GOT3 (cell line): ENCODE data around the gene CLCN7.

Experiments
- DNase-seq: peaks from one replicate; lab custom pipeline; 2025; ENCODE audit warnings: mixed read lengths; lab: John Stamatoyannopoulos, UW

Gene CLCN7

DNA sequence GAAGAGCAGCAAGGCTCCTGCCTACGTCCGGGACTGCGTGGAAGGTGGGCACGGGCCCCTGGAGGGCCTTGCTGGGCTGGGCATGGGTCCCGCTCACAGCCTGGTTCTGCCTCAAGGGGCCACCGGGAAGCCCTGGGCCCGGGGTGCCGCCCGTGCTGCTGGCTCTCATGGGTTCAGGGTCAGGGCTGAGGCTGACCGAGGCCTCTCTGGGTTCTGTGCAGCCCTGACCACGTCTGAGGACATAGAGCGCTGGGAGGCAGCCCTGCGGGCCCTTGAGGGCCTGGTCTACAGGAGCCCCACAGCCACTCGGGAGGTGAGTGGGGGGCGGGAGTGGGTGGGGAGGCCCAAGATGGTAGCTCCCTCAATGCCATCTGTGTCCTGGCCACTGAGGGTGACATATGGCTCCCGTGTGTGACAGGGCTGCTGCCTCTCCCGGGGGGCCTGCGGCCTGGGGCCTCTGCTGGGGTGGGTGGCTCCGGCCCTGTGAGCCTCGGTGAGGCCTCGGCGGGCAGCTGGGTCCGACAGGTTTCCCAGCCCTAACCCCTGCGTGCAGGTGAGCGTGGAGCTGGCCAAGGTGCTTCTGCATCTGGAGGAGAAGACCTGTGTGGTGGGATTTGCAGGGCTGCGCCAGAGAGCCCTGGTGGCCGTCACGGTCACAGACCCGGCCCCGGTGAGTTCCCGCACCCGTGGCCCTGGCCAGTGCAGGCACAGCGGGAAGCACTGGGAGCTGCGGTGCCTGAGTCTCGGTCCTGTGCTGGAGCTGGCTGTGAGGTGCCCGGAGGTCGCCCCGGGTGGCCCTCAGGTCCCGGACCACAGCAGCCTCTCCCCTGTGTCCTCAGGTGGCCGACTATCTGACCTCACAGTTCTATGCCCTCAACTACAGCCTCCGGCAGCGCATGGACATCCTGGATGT lies 27.5 kb upstream of the CLCN7 start:
- DNase-seq = no peak

DNA sequence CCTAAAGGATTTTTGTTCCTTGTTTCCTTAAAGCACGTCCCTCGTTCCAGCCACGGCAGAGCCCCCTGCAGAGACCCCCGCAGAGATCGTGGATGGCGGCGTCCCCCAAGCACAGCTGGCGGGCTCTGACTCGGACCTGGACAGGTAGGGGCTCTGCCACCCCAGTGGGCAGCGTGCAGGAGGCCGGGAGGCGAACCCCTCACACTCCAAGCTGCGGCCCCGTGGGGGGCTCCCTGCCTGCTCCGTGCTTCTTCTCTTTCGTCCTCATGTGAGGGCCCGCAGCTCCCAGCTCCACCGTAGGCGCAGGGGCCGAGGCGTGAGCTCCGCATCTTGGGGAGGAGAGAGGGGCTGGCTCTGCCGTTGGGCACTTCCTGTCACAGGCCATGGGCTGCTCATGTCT lies 26.8 kb upstream of the CLCN7 start:
- DNase-seq = no peak

DNA sequence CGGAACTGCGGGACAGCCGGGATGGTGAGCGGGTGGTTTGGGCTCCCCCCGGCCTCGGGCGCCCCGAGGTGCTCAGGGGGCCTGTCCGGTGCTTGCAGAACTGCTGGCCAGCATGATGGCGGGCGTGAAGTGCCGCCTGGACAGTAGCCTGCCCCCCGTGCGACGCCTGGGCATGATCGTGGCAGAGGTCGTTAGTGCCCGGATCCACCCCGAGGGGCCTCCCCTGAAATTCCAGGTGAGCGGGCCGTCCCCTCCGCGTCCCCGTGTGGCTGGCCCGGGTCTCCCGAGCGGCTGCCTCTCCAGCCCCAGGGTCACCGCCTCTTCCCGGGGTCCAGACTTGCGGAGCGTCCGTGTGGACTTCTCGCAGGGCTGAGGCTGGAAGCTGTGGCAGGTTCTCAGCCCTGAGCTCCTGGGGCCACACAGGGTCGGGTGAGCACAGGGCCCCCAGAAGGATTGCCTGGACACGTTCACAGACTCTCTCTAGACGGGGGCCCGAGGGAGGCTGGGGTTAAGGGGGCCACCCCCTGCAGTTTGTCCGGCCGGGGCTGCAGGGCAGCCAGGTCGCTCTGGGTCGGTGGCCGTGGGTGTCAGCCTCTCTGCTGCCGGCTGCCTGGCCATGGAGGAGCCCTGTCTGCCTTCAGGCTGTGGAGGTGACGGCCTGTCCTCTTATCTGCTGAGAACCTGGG lies 25.8 kb upstream of the CLCN7 start:
- no peak for DNase-seq

DNA sequence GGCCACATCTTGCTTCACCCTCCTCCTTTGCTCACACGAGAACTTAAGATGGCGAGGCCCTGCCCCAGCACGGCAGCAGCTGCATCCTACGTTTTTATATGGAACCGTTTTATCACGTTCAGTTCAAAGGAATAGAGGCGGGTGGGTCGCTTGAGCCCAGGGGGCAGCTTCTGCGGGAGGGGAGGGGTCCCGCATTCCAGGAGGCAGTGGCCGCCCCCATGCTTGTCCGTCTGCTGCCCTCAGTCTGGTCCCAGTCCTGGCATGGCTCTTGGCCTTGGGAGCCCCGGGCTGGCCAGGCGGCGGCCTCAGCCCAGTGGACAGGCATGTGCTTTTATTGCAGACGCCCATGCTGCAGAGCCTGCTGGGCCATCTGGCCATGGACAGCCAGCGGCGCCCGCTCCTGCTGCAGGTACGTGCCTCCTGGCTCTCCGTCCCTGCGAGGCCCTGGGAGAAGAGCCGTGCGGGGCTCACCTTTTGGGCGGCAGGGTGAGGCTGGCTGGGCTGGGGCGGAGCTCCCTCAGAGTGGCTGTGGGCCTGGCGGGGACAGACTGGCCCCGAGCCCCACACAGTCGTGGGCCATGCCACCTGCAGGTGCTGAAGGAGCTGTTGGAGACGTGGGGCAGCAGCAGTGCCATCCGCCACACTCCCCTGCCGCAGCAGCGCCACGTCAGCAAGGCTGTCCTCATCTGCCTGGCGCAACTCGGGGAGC lies 25.1 kb upstream of the CLCN7 start:
- no peak for DNase-seq

DNA sequence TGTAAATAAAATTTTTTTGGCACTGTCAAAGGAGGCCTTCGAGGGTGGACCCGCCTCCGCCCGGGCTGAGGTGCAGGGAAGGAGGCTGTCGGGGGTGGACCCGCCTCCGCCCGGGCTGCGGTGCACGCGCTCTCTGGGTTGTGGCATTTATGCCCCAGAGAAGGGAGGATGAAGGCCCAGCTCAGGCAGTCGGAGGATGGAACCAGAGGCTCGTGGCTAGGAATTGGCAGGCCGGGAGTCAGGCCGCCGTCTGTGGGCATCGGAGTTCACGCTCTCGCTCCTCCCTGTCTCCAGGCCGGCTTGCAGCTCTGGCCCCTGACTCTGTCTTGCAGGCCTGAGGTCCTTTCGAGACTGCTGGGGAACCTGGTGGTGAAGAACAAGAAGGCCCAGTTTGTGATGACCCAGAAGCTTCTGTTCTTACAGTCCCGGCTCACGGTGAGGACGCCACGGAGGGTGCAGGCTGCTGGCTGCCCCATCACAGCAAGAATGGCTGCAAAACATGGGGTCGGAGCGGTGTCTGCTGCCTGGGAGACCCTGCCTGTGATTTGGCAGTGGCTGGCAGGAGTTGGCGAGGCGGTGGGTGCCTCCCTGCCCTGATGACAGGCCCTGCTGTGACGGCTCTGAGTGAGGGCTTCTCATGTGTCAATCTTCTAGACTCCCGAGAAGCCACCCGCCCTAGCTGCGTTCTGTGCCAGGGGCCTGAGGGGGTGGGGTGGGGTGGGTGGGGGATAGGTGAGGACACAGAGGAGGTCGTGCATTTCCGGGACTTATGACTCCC lies 24.3 kb upstream of the CLCN7 start:
- no peak for DNase-seq

DNA sequence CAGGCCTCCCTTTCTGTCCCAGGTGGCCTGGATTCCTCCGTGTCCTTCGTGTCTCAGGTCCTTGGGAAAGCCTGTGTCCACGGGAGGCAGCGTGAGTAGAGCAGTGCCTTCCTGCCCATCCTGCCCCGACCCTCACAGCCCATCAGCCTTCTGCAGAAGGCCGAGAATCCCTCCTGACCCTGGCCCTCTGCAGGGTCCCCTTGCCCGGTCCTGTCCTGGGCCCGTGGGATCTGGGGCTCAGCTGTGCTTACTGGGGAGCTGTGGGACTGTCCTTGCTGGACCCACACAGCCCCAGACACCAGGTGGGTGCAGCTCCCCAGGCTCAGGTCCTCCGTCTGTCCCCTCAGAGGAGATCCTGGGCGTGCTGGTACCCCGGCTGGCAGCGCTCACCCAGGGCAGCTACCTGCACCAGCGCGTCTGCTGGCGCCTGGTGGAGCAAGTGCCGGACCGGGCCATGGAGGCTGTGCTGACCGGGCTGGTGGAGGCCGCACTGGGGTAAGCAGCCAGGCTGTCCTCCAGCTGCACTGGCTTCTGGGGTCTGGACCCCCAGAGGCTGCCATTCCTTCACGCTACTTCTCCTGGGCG lies 22.3 kb upstream of the CLCN7 start:
- DNase-seq = no peak

DNA sequence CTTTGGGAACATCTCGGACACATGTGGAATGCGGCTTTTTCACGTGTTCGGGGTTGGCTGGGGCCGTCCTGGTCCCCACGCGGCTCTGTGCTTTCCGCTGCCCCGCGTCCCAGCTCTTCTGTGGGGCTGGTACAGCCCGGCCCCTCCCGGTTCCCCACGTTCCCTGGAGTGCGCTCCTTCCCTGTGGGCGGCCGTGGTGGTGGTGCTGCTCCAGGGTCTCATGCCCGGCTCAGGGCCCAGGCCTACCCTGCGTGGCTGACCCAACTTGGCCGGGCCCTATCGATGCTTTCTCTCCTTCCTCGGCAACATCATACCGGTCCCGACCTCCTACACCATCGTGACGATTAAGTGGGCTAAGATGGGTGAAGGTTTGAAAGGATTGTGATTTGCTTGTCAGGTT lies 21.6 kb upstream of the CLCN7 start:
- DNase-seq = no peak

DNA sequence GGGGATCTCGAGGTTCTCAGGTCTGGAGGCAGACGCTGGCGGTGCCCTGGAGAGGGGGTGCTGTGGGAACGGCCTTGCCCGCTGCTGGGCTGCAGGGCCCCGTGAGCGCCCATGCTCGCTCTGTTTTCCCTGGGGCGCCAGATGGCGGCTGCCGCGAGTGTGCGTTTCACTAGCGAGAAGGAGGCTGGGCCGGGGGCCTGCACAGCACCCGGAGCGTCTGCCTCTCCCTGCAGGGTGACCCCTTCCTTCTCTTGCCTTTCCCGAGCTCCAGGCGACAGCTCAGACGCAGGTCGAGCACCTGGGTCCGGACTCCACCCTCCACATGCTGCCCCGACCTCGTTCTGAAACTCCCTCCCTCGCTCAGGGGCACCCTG lies 21.0 kb upstream of the CLCN7 start:
- no peak for DNase-seq

DNA sequence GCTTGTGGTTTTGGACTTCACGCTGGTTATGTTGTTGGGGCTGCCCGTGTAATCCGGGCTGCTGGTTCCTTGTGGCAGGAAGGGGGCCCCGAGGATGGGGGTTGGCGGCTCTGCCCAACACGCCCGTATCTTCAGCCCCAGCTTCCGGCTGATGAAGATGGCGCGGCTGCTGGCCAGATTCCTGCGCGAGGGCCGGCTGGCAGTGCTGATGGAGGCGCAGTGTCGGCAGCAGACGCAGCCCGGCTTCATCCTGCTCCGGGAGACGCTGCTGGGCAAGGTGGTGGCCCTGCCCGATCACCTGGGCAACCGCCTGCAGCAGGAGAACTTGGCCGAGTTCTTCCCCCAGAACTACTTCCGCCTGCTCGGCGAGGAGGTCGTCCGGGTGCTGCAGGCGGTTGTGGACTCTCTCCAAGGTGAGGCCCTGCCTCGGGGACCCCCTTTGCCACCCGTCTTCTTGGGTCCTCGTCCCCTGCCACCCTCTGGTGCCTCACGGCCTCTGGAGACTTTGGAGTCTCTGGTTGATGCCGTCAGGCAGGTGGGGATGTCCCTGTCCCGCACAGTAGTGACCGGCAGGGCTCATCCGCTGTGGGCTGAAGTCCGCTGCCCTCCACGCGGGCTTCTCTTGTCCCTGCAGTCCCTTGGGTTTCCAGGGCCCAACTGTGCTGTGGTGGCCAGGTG lies 20.5 kb upstream of the CLCN7 start:
- no peak for DNase-seq

DNA sequence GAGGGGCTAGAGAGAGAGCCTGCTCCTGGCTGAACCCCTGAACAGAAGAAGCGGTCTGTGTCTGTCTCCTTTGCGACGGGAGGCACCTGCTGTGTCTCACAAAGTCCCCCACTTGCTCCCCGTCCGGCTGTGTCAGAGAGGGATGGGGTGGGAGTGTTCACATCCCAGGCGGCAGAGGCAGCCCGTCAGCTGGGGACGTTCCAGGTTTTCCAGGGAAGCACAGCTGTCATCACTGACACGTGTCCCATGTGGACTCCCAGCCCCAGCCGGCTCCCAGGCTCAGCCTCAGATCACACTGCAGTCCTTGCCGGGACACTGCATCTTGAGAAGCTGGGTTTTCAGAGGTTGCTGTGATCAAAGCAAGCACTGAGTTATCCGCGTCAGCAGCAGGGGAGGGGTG lies 19.9 kb upstream of the CLCN7 start:
- DNase-seq = no peak

DNA sequence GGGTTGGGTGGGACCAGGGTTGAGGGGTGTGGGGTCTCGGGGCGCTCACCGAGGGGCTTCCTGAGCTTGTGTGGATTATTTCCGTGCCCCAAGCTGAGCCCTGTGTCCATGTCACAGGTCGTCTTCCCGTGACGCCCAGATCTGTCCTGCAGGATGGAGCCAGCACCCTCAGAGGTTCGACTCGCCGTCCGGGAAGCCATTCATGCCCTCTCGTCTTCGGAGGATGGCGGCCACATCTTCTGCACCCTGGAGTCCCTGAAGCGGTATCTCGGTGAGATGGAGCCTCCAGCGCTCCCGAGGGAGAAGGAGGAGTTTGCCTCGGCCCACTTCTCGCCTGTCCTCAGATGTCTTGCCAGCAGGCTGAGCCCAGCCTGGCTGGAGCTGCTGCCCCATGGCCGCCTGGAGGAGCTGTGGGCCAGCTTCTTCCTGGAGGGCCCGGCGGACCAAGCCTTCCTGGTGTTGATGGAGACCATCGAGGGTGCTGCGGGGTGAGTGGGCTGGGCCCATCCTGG lies 19.4 kb upstream of the CLCN7 start:
- no peak for DNase-seq

DNA sequence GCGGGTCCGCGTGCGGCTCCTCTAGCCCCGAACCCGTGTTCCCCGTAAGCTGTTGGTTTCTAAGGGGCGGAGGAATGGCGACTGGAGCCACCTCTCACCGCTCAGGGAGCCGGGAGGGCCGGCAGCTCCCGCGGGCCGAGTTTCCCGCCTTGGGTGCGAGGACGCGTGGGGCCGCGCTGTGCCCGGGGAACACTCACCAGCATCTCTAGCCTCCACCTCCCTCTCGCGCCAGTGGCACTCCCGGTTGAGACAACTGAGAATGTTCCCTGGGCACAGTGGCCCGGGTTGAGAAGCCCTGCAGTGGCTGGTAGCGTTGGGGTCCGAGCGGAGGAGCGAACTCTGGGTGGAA lies 18.9 kb upstream of the CLCN7 start:
- DNase-seq = no peak

DNA sequence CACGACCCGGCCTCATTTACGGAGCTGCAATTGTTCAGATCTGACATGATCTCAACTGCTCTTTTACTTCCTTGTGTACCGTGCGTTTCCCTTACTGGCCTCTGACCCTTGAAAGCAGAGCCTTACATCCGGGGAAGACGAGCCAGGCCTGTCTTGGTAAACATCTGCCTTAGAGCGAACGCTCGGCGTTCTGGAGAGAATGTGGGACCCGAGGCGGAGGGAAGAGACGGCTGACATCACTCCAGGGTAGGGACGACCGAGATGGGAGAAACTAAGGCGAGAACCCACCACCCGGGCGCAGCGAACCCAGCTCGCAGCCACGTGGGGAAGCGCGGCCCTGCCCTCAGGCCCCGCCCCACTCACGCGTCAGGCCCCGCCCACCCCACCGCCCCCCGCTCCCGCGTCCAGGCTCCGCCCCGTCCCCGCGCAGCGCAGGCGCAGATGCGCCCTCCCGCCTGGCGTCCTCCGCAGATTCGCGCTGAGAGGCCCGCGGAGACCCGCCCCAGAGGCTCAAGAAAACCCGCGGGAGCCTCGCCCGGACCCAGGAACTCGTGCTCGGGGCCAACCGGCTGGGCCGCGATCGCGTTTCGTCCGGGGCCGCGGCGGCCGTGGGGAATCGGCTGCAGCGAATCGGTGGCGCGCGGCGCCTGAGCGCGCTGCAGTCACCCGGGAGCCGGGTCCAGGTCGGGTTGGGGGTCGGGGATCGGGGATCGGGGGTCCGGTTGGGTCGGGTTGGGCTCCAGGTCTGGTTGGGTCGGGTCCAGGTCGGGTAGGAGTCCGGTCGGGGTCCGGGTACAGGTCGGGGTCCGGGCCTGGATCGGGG lies 18.3 kb upstream of the CLCN7 start, which contains the start of gene TELO2:
Gene TELO2 (plus strand): TSS at position 438 of the 823 bp plus-strand sequence. CDS start 922 bp downstream, outside the sequence.
- peak; percentile 38 for DNase-seq

DNA sequence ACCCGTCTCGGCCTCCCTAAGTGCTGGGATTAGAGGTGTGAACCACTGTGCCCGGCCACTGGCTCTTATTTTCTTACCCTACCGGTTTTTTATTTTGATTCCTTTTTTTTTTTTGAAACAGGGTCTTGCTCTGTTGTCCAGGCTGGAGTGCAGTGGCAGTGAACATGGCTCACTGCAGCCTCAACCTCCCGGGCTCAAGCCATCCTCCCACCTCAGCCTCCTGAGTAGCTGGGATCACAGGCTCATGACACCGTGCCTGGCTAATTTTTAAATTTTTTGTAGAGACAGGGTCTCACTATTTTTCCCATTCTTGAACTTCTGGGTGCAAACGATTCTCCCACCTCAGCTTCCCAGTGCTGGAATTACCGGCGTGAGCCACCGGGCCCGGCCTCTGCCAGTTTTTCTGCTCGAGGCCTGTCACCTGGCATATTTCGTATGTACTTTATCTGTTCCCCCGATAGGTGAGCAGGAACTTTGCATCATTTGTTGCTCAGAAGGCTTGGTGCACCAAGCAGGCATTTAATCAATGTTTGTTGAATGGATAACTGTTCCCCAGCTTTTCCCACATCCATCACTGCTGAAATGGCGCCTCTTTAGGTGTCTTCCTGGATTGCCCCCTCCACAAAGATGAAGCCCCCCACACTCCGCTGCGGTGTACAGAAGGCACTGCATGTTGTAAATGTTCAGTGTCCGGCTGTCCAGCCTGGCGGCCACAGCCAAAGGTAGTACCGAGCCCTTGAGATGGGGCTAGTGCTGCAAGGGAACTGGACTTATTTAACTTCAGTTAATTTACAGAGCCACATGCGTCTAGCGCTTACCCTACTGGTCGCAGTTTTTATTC lies 17.5 kb upstream of the CLCN7 start:
- DNase-seq = no peak

DNA sequence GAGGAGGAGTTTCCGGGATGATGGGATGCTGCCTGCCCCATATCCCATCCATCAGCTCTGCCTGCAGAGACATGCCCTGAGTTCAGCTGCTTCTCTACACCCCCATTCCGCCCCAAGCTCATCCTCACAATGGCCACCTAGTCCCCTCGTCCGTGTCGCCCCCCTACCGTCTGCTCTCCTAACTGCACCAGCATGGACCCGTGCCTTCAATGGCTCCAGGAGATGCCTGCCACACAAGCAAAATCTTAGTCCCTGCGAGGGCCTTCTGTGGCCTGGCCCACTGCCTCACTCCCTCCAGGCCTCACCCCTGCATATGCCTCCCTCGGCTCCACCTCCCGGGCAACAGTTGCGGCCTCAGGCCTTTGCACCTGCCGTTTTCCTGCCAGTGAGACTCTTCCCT lies 16.5 kb upstream of the CLCN7 start:
- DNase-seq = no peak

DNA sequence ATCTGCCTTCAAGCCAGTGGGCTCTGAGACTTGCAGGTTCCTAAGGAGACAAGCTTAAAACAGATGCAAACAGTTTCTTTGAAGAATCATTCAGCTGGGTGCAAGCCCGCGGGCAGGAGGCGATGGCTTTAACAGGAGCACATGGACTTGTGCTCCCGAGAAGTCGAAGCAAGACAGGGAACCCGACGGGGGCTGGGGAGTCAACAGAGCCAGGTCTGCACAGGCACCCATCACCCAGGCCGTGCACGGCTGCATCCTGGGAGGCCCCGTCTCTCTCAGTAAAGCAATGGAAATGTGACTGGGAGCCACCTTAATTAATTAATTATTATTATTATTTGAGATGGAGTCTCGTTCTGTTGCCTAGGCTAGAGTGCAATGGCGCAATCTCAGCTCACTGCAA lies 14.2 kb upstream of the CLCN7 start:
- DNase-seq = no peak

DNA sequence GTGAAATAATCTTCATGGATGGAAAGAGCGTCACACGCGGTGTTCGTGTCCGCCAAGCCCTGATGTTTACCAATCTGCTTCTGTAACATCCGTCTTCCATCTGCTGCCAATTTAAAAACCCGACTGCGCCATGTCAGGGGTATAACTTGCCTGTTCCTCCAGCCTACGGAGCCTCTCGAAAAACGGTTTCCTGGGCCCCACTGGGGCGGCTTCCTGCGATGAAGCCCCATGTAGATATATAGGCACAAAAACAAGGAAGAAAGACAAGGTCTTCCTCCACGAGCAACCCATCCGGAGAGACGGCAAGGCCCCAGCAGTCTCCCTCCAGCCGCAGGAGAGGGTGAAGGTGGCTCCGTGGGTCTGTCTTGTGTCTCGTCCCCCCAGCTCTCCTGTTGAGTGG lies 13.8 kb upstream of the CLCN7 start, which contains the start of gene PTX4:
Gene PTX4 (minus strand): TSS at position 326 of the 400 bp plus-strand sequence. CDS start 35 bp downstream, at position 291.
- no peak for DNase-seq

DNA sequence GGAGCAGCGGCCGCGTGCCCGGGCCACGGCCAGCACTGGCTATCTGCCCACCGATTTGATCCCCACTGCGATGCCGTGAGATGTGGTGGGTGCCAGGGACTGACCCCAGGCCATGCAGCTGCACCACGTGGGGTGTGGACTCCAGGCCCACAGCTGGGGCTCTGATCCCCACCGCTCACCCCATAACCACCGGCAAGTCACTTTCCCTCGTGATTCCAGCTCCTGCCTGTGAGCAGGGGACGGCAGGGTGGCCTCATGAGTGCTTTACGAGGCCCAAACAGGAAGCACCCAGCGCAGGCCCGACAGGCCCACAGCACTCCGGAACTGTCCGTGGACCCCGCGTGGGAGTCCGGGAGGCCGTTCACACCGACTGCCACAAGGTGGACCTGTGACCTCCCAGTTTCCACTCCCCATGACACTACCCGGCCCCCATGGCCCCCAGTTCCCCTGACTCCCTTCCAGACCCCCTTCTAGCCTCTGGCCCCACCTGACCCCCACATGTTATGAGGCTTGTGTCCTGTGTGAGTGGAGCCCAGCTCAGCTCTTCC lies 13.3 kb upstream of the CLCN7 start:
- DNase-seq = no peak
